ENCODE data around the gene CFLAR.

GRCh38 chr2:201111096-201111495, 4.9 kb upstream of the CFLAR start:
- TF ChIP-seq CTCF (IDR thresholded peaks at IDR 0.05): no peak
- TF ChIP-seq POLR2A (IDR thresholded peaks at IDR 0.05): no peak

All from esophagus squamous epithelium (tissue), 4 donors.